SK-N-SH (cell line): ENCODE results near the gene TARDBP. TPM values are rescaled to one million over a fixed set of nuclear protein-coding genes. Genes with fewer than 3 reads are reported as not detected.
"Not testable (repeated sequence)": the region's sequence is repeated elsewhere in the genome, so short reads cannot be mapped to it uniquely, and the experiment has no call there.

Experiments used
- CTCF ChIA-PET: fragments of 300-600, 350-600 bp; formaldehyde crosslinking; extraction: SDS; loops from one replicate; lab custom pipeline; 2021; lab: Yijun Ruan, JAX
- POLR2A ChIA-PET: fragments of 350-600 bp; sonication (Branson Sonifier 250); formaldehyde crosslinking; extraction: SDS; loops from one replicate; lab custom pipeline; 2020; ENCODE audit warnings: antibody characterized with exemption, inconsistent platforms; lab: Yijun Ruan, JAX
- DNase-seq: peaks from one replicate; pipeline ENCODE4 v3.0.0; 2012
- H2AFZ ChIP-seq: fragments of 200-600 bp; sonication (generic); 2 replicates; pipeline ENCODE4 v1.8.1; 2016; ENCODE audit warnings: antibody characterized with exemption, mild to moderate bottlenecking, low read depth
- H3F3A ChIP-seq: fragments of 200-600 bp; sonication (generic); replicated peaks from 2 replicates; pipeline ENCODE3; 2016; ENCODE audit warnings: antibody characterized with exemption, mild to moderate bottlenecking; ENCODE audit not compliant: insufficient read depth
- H3K27ac ChIP-seq, 2 experiments: fragments of 200-500 bp in 1 of 2; fragments of 200-600 bp in 1 of 2; sonication (Bioruptor generic) in 1 of 2; sonication (generic), shearing (Covaris generic) in 1 of 2; 2 replicates each; pipeline versions ENCODE4 v1.5.1 to v1.6.1; 2014 to 2016; ENCODE audit warnings: low read depth in 2 of 2, inconsistent platforms in 1 of 2, low read length in 1 of 2, mild to moderate bottlenecking in 1 of 2, mixed read lengths in 1 of 2
- H3K27me3 ChIP-seq: fragments of 200-600 bp; sonication (generic), shearing (Covaris generic); 2 replicates; pipeline ENCODE4 v1.6.1; 2016; ENCODE audit warnings: mixed run types; ENCODE audit not compliant: insufficient read depth
- H3K36me3 ChIP-seq, 2 experiments: fragments of 200-500 bp in 1 of 2; fragments of 200-600 bp in 1 of 2; sonication (Bioruptor generic) in 1 of 2; sonication (generic) in 1 of 2; replicated peaks in 1 of 2; 2 replicates each; pipeline versions ENCODE3 to v1.5.1; 2014 to 2016; ENCODE audit warnings: low read length in 1 of 2, mild to moderate bottlenecking in 1 of 2; ENCODE audit not compliant: insufficient read depth in 2 of 2, control insufficient read depth in 1 of 2
- H3K4me1 ChIP-seq, 2 experiments: fragments of 200-500 bp in 1 of 2; fragments of 200-600 bp in 1 of 2; sonication (Bioruptor generic) in 1 of 2; sonication (generic), shearing (Covaris generic) in 1 of 2; 2 replicates each; pipeline versions ENCODE4 v1.5.1 to v1.6.1; 2014 to 2016; ENCODE audit warnings: low read depth in 1 of 2, low read length in 1 of 2, mixed run types in 1 of 2; ENCODE audit not compliant: insufficient read depth in 2 of 2, control insufficient read depth in 1 of 2
- H3K4me2 ChIP-seq: fragments of 200-600 bp; sonication (generic), shearing (Covaris generic); 2 replicates; pipeline ENCODE4 v1.6.1; 2017; ENCODE audit warnings: mixed run types
- H3K4me3 ChIP-seq, 2 experiments: fragments of 200-500 bp in 1 of 2; fragments of 200-600 bp in 1 of 2; sonication (Bioruptor generic) in 1 of 2; sonication (generic), shearing (Covaris generic) in 1 of 2; 2 replicates each; pipeline versions ENCODE4 v1.5.1 to v1.8.1; 2014 to 2016; ENCODE audit warnings: low read depth in 2 of 2, inconsistent platforms in 1 of 2, low read length in 1 of 2, mild to moderate bottlenecking in 1 of 2, mixed read lengths in 1 of 2, moderate library complexity in 1 of 2
- H3K79me2 ChIP-seq: fragments of 200-600 bp; sonication (generic); 2 replicates; pipeline ENCODE4 v1.8.1; 2017; ENCODE audit warnings: mild to moderate bottlenecking; ENCODE audit not compliant: insufficient read depth
- H3K9ac ChIP-seq: fragments of 200-600 bp; sonication (generic); 2 replicates; pipeline ENCODE4 v1.6.1; 2017; ENCODE audit warnings: mixed run types
- H3K9me2 ChIP-seq: fragments of 200-600 bp; sonication (generic); 2 replicates; pipeline ENCODE4 v1.6.1; 2017; ENCODE audit warnings: mixed run types
- H3K9me3 ChIP-seq: fragments of 200-600 bp; sonication (generic); 2 replicates; pipeline ENCODE4 v1.6.1; 2017; ENCODE audit warnings: mixed run types, mild to moderate bottlenecking, moderate library complexity
- H4K20me1 ChIP-seq: fragments of 200-600 bp; sonication (generic); 2 replicates; pipeline ENCODE4 v1.6.1; 2017; ENCODE audit warnings: mild to moderate bottlenecking, mixed run types; ENCODE audit not compliant: insufficient read depth
- EZH2phosphoT487 ChIP-seq: fragments of 200-600 bp; sonication (generic); IDR thresholded peaks from 2 replicates; pipeline ENCODE4 v1.6.1; 2017; ENCODE audit warnings: low read depth, mixed run types, mild to moderate bottlenecking, antibody characterized with exemption, moderate library complexity, borderline replicate concordance
- FOSL2 ChIP-seq: IDR thresholded peaks from 2 replicates; pipeline ENCODE4 v1.4.0; 2012; ENCODE audit warnings: low read depth, mild to moderate bottlenecking, moderate library complexity, borderline replicate concordance
- FOXJ3 ChIP-seq: sonication (generic); formaldehyde crosslinking; IDR thresholded peaks from 2 replicates; pipeline ENCODE4 v1.5.1; 2020; ENCODE audit warnings: mild to moderate bottlenecking, missing genetic modification reagents
- FOXM1 ChIP-seq: IDR thresholded peaks from 2 replicates; pipeline ENCODE4 v1.4.0; 2012; ENCODE audit warnings: low read depth, mild to moderate bottlenecking
- GATA2 ChIP-seq: sonication (generic); formaldehyde crosslinking; IDR thresholded peaks from 2 replicates; pipeline ENCODE4 v1.5.0; 2020; ENCODE audit warnings: mild to moderate bottlenecking, missing genetic modification reagents
- JUND ChIP-seq: IDR thresholded peaks from 2 replicates; pipeline ENCODE4 v1.4.0; 2012
- MEF2A ChIP-seq: IDR thresholded peaks from 2 replicates; pipeline ENCODE4 v1.4.0; 2012; ENCODE audit warnings: low read depth, borderline replicate concordance
- MXI1 ChIP-seq: IDR thresholded peaks from 2 replicates; pipeline ENCODE4 v1.6.1; 2012; ENCODE audit warnings: mild to moderate bottlenecking, low read depth, low read length, improper control_type of control experiment
- NFIC ChIP-seq: IDR thresholded peaks from 2 replicates; pipeline ENCODE4 v1.4.0; 2012; ENCODE audit warnings: borderline replicate concordance
- PBX3 ChIP-seq: IDR thresholded peaks from 2 replicates; pipeline ENCODE4; 2012
- POLR2AphosphoS5 ChIP-seq: IDR thresholded peaks from 2 replicates; pipeline ENCODE4 v1.6.1; 2012; ENCODE audit warnings: low read depth, low read length
- RFX5 ChIP-seq: IDR thresholded peaks from 2 replicates; pipeline ENCODE4 v1.6.1; 2012; ENCODE audit warnings: mild to moderate bottlenecking, improper control_type of control experiment, low read length
- SIN3A ChIP-seq: IDR thresholded peaks from 2 replicates; pipeline ENCODE4 v1.6.1; 2012; ENCODE audit warnings: low read depth, mild to moderate bottlenecking, low read length, moderate library complexity, borderline replicate concordance
- TAF1 ChIP-seq: IDR thresholded peaks from 2 replicates; pipeline ENCODE4 v1.6.1; 2012; ENCODE audit warnings: low read depth, mild to moderate bottlenecking, low read length, moderate library complexity, borderline replicate concordance
- USF1 ChIP-seq: IDR thresholded peaks from 2 replicates; pipeline ENCODE4 v1.4.0; 2012; ENCODE audit warnings: low read depth, borderline replicate concordance
- WGBS: methylation state at CpG from one replicate; pipeline ENCODE4 v1.1.6; 2017; ENCODE audit warnings: low lambda C conversion rate; 5-methylcytosine and 5-hydroxymethylcytosine counted together
- polyA plus RNA-seq, 3 experiments: library from polyadenylated mRNA; depleted of rRNA; stranded (reverse); fragments of >200 nt; gene quantifications; 2 replicates each; pipeline ENCODE4 v1.2.3, GENCODE V29; 2012
- TF ChIP-seq, protein P1 (sequence below): fragments of 200-600 bp; sonication (generic); IDR thresholded peaks from 2 replicates; pipeline ENCODE4 v1.6.1; 2017; ENCODE audit warnings: antibody characterized with exemption, mild to moderate bottlenecking, moderate library complexity
- TF ChIP-seq, protein P2 (sequence below): fragments of 150-350 bp; IDR thresholded peaks from 2 replicates; pipeline ENCODE4 v1.6.1; 2016; ENCODE audit warnings: mild to moderate bottlenecking, low read depth, low read length
- TF ChIP-seq, protein P3 (sequence below): fragments of 150-350 bp; IDR thresholded peaks from 2 replicates; pipeline ENCODE4 v1.6.1; 2017; ENCODE audit warnings: antibody characterized with exemption, low read length, low read depth, borderline replicate concordance

Gene TARDBP
- polyA plus RNA-seq, 1 of the 3 experiments (the other 2 are of a cell fraction): 207 TPM

- TF ChIP-seq TAF1: no peak
- TF ChIP-seq, protein P1, sequence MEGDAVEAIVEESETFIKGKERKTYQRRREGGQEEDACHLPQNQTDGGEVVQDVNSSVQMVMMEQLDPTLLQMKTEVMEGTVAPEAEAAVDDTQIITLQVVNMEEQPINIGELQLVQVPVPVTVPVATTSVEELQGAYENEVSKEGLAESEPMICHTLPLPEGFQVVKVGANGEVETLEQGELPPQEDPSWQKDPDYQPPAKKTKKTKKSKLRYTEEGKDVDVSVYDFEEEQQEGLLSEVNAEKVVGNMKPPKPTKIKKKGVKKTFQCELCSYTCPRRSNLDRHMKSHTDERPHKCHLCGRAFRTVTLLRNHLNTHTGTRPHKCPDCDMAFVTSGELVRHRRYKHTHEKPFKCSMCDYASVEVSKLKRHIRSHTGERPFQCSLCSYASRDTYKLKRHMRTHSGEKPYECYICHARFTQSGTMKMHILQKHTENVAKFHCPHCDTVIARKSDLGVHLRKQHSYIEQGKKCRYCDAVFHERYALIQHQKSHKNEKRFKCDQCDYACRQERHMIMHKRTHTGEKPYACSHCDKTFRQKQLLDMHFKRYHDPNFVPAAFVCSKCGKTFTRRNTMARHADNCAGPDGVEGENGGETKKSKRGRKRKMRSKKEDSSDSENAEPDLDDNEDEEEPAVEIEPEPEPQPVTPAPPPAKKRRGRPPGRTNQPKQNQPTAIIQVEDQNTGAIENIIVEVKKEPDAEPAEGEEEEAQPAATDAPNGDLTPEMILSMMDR: no peak
Measured at GRCh38 chr1:11071463-11072215, 59.2 kb downstream of the TARDBP start (continued).

DNA sequence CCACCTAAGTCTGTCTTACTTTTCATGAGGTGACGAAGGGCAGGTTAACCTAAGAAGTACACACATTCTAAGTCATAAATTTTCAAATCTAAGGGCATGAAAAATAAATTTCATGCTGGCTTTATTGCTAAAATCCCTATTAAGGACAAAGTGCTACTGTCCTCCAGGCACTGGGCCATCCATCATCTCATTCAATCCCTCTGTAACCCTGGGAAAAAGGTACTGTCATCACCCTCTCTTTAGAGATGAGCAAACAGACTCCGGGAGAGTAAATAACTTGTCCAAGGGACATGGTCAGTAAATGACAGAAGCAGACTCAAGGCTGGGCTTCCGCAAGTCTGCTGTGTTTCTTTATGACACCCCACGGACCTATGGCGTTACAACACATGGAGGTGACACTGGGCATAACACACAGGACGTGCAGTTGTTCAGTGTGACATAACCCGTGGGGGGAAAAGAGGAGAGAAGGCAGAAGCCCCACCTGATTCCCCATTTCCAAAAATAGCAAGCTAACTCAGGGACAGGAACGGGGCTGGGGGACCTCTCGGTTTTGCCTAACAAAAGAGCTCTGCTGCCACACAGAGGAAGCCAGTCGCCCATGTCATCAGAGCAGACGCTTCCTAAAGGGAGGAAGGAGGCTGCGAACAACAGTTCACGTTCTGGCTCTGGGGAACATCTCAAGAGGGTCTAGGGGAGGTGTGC, 59.9 kb downstream of the TARDBP start:
- no peaks in the 10 kb centered on the region for H3K79me2 ChIP-seq
- TF ChIP-seq MEF2A (no peak), RFX5 (no peak), FOXM1 (no peak), FOSL2 (no peak), FOXJ3 (CRISPR knock-in tag) (no peak), GATA2 (no peak), PBX3 (no peak), USF1 (no peak), MXI1 (no peak), SIN3A (no peak), JUND (no peak), NFIC (no peak), EZH2phosphoT487 (no peak), POLR2AphosphoS5 (no peak)
- TF ChIP-seq, protein P2, sequence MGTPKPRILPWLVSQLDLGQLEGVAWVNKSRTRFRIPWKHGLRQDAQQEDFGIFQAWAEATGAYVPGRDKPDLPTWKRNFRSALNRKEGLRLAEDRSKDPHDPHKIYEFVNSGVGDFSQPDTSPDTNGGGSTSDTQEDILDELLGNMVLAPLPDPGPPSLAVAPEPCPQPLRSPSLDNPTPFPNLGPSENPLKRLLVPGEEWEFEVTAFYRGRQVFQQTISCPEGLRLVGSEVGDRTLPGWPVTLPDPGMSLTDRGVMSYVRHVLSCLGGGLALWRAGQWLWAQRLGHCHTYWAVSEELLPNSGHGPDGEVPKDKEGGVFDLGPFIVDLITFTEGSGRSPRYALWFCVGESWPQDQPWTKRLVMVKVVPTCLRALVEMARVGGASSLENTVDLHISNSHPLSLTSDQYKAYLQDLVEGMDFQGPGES: no peak
- TF ChIP-seq, protein P3, sequence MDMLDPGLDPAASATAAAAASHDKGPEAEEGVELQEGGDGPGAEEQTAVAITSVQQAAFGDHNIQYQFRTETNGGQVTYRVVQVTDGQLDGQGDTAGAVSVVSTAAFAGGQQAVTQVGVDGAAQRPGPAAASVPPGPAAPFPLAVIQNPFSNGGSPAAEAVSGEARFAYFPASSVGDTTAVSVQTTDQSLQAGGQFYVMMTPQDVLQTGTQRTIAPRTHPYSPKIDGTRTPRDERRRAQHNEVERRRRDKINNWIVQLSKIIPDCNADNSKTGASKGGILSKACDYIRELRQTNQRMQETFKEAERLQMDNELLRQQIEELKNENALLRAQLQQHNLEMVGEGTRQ: no peak
- no peak overlapping the region for H2AFZ ChIP-seq
- 88% methylated on average over 12 of the region's 13 CpGs for WGBS
- H3K4me2 ChIP-seq: no peak overlapping the region
- no peaks in the 10 kb centered on the region for H4K20me1 ChIP-seq
- no peaks in the 10 kb centered on the region for H3F3A ChIP-seq
- H3K9me3 ChIP-seq: no peaks in the 10 kb centered on the region
- H3K27ac ChIP-seq: no peak overlapping the region
- H3K27me3 ChIP-seq: no peaks in the 10 kb centered on the region
- DNase-seq: no peak
- H3K4me3 ChIP-seq: no peak overlapping the region
- peaks cover 53 to 59% of the 10 kb centered on the region in 2 experiments for H3K36me3 ChIP-seq
- no peaks in the 10 kb centered on the region for H3K9me2 ChIP-seq
- H3K4me1 ChIP-seq: no peaks in the 10 kb centered on the region
- CTCF ChIA-PET: interaction anchor here (1.0 to 2.0 kb wide), 3 partner anchors 8 to 35 kb away, joined by 3 to 10 read pairs (median 3); no protein-coding TSS in a partner anchor
- H3K9ac ChIP-seq: no peak overlapping the region
- POLR2A ChIA-PET: no interaction called here

DNA sequence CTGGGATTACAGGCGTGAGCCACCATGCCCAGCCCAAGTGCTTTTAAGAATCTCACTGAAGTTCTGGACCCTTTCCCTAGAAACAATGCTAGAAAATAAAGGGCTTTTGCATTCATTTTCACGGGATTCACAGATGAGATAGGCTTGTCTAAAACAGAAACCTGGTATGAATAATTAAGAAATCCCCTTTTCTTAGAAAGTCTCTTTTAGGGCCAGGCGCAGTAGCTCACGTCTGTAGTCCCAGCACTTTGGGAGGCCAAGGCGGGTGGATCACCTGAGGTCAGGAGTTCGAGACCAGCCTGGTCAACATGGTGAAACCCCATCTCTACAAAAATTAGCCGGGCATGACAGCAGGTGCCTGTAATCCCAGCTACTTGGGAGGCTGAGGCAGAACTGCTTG, 60.9 kb downstream of the TARDBP start:
- H3K4me1 ChIP-seq, H3K9me3 ChIP-seq, POLR2A ChIA-PET, H3K9ac ChIP-seq, H2AFZ ChIP-seq, H3K9me2 ChIP-seq, H3K4me3 ChIP-seq, H3K27me3 ChIP-seq, H3K27ac ChIP-seq, H3K79me2 ChIP-seq, DNase-seq, H4K20me1 ChIP-seq, H3K4me2 ChIP-seq, H3F3A ChIP-seq: not testable (repeated sequence)
- 92% methylated on average over 7 of the region's 7 CpGs for WGBS
- CTCF ChIA-PET: interaction anchor here (0.7 to 2.0 kb wide), 5 partner anchors 9 to 164 kb away, joined by 3 to 10 read pairs (median 3); no protein-coding TSS in a partner anchor
- peaks cover 50 to 52% of the 10 kb centered on the region in 2 experiments for H3K36me3 ChIP-seq
